ENCODE data around the gene B3GAT1. TPM values are rescaled to one million over a fixed set of nuclear protein-coding genes. Genes with fewer than 3 reads are reported as not detected.
"Not testable (repeated sequence)": the region's sequence is repeated elsewhere in the genome, so short reads cannot be mapped to it uniquely, and the experiment has no call there.

Gene B3GAT1
- 3.5 and 4.8 TPM in 2 replicates for total RNA-seq (ENCODE audit: low replicate concordance)
- long read RNA-seq: 0 reads

GRCh38 chr11:134412203-134413042 lies at the start of gene B3GAT1:
B3GAT1 (minus strand) TSS chr11:134412242; CDS start chr11:134387659, 24,583 bp downstream.
- no peaks in the 10 kb centered on the region for H3K36me3 Mint-ChIP-seq
- H3K9me3 Mint-ChIP-seq: no peaks in the 10 kb centered on the region
- peaks cover 77% of the 10 kb centered on the region for H3K27me3 Mint-ChIP-seq
- no peak for TF ChIP-seq CTCF (conservative IDR thresholded peaks at IDR 0.05)
- DNase-seq (ENCODE audit: extremely low spot score, unreplicated experiment): no peak
- H3K27ac Mint-ChIP-seq: no peak within 1 kb of the TSS
- peaks cover 5% of the 10 kb centered on the region for H3K4me1 Mint-ChIP-seq (ENCODE audit: unreplicated experiment)
- peak within 1 kb of the TSS; percentile 83 for H3K4me3 Mint-ChIP-seq

GRCh38 chr11:134461621-134462020 lies 49.6 kb upstream of the B3GAT1 start:
- DNase-seq (ENCODE audit: extremely low spot score, unreplicated experiment): no peak
- Mint-ChIP-seq H3K36me3 (no peaks in the 10 kb centered on the region), H3K9me3 (no peaks in the 10 kb centered on the region), H3K4me3 (no peak overlapping the region), H3K4me1 (ENCODE audit: unreplicated experiment) (peaks cover 6% of the 10 kb centered on the region), H3K27ac (no peak overlapping the region), H3K27me3 (peaks cover 43% of the 10 kb centered on the region)
- TF ChIP-seq CTCF (conservative IDR thresholded peaks at IDR 0.05): no peak

GRCh38 chr11:134460881-134461280 lies 48.8 kb upstream of the B3GAT1 start:
- Mint-ChIP-seq H3K4me1 (ENCODE audit: unreplicated experiment) (peaks cover 3% of the 10 kb centered on the region), H3K27me3 (peaks cover 39% of the 10 kb centered on the region), H3K36me3 (no peaks in the 10 kb centered on the region), H3K9me3 (no peaks in the 10 kb centered on the region), H3K27ac (no peak overlapping the region), H3K4me3 (no peak overlapping the region)
- TF ChIP-seq CTCF (conservative IDR thresholded peaks at IDR 0.05): no peak
- DNase-seq (ENCODE audit: extremely low spot score, unreplicated experiment): no peak

- peaks cover 36% of the 10 kb centered on the region for H3K27me3 Mint-ChIP-seq
- TF ChIP-seq CTCF (conservative IDR thresholded peaks at IDR 0.05): no peak
Observed at GRCh38 chr11:134460062-134460561, 48.1 kb upstream of the B3GAT1 start.

GRCh38 chr11:134459246-134460061 lies 47.4 kb upstream of the B3GAT1 start:
- Mint-ChIP-seq H3K4me1 (ENCODE audit: unreplicated experiment) (no peaks in the 10 kb centered on the region), H3K9me3 (no peaks in the 10 kb centered on the region), H3K27me3 (peaks cover 35% of the 10 kb centered on the region), H3K27ac (no peak overlapping the region), H3K4me3 (no peak overlapping the region), H3K36me3 (no peaks in the 10 kb centered on the region)
- no peak for TF ChIP-seq CTCF (conservative IDR thresholded peaks at IDR 0.05)
- DNase-seq (ENCODE audit: extremely low spot score, unreplicated experiment): no peak

More at GRCh38 chr11:134460062-134460561, 48.1 kb upstream of the B3GAT1 start:
- H3K4me1 Mint-ChIP-seq (ENCODE audit: unreplicated experiment): no peaks in the 10 kb centered on the region
- DNase-seq (ENCODE audit: extremely low spot score, unreplicated experiment): no peak
- H3K4me3 Mint-ChIP-seq: no peak overlapping the region
- no peak overlapping the region for H3K27ac Mint-ChIP-seq
- no peaks in the 10 kb centered on the region for H3K36me3 Mint-ChIP-seq
- H3K9me3 Mint-ChIP-seq: no peaks in the 10 kb centered on the region

GRCh38 chr11:134457411-134458007 lies 45.5 kb upstream of the B3GAT1 start:
- peaks cover 30% of the 10 kb centered on the region for H3K27me3 Mint-ChIP-seq
- H3K36me3 Mint-ChIP-seq; DNase-seq (ENCODE audit: extremely low spot score, unreplicated experiment); H3K4me3 Mint-ChIP-seq; H3K9me3 Mint-ChIP-seq; H3K27ac Mint-ChIP-seq; H3K4me1 Mint-ChIP-seq (ENCODE audit: unreplicated experiment): not testable (repeated sequence)

Data from type B pancreatic cell (in vitro differentiated cells).